Body of pancreas (tissue), 4 donors: ENCODE data around the gene GLIPR1L2. TPM values are rescaled to one million over a fixed set of nuclear protein-coding genes. Genes with fewer than 3 reads are reported as not detected.
"Not testable (repeated sequence)": the region's sequence is repeated elsewhere in the genome, so short reads cannot be mapped to it uniquely, and the experiment has no call there.

Experiments
- ATAC-seq: fragments of 150-250 bp; one replicate; pipeline ENCODE4 v1.9.1; 2016
- DNase-seq, 4 donors: peaks; one replicate each; pipeline ENCODE4 v3.0.0-alpha.2; 2019
- H3K27ac ChIP-seq, 4 donors: fragments of 200-600 bp; sonication (generic); 1 replicate in 3 of 4; 2 replicates in 1 of 4; pipeline versions ENCODE4 v1.5.1 to v1.6.1; 2016 to 2019; ENCODE audit warnings: mild to moderate bottlenecking in 1 of 4, mixed read lengths in 1 of 4, moderate library complexity in 1 of 4
- H3K27me3 ChIP-seq, 2 donors: fragments of 200-600 bp; sonication (generic); one replicate each; pipeline ENCODE4 v1.6.0; 2016; ENCODE audit warnings: mild to moderate bottlenecking in 1 of 2
- H3K36me3 ChIP-seq, 2 donors: fragments of 200-600 bp; sonication (generic); replicated peaks in 1 of 2; 2 replicates each; pipeline ENCODE4 v1.5.1; 2016; ENCODE audit warnings: low read depth in 2 of 2; ENCODE audit not compliant: insufficient read depth in 1 of 2
- H3K4me1 ChIP-seq: fragments of 200-600 bp; sonication (generic); one replicate; pipeline ENCODE4 v1.6.0; 2016
- H3K4me3 ChIP-seq, 2 donors: fragments of 200-600 bp; sonication (generic); 1 replicate in 1 of 2; 2 replicates in 1 of 2; pipeline ENCODE4 v1.5.1; 2016 to 2019
- H3K9me3 ChIP-seq, 3 donors: fragments of 200-600 bp; sonication (generic); 1 replicate in 2 of 3; 2 replicates in 1 of 3; pipeline ENCODE4 v1.5.1; 2016
- CTCF ChIP-seq, 7 experiments: fragments of 450-650 bp in 4 of 7; fragments of 200-600 bp in 3 of 7; sonication (generic) in 3 of 7; IDR thresholded peaks; one replicate each; pipeline ENCODE4 v1.5.1; 2016 to 2019; ENCODE audit warnings: antibody characterized with exemption in 7 of 7
- POLR2A ChIP-seq, 3 donors: fragments of 450-650 bp; IDR thresholded peaks; one replicate each; pipeline ENCODE4 v1.6.1; 2016; ENCODE audit warnings: antibody characterized with exemption in 3 of 3, mild to moderate bottlenecking in 2 of 3
- WGBS, 2 donors: methylation state at CpG; one replicate each; pipeline ENCODE4 v1.1.5; 2017; 5-methylcytosine and 5-hydroxymethylcytosine counted together
- intact Hi-C: fragments of 100-400 bp; cut with DNase I; formaldehyde crosslinking; loops from one replicate; pipeline ENCODE4 v1.15.1; 2023
- total RNA-seq, 2 donors: library from RNA; depleted of rRNA; stranded (reverse); fragments of >200 nt; gene quantifications; one replicate each; pipeline ENCODE4 v1.1.0, GENCODE V29; 2016

GLIPR1L2 gene
- total RNA-seq, 2 donors from 2014 or later = 1.6 TPM; not detected in 1

DNA sequence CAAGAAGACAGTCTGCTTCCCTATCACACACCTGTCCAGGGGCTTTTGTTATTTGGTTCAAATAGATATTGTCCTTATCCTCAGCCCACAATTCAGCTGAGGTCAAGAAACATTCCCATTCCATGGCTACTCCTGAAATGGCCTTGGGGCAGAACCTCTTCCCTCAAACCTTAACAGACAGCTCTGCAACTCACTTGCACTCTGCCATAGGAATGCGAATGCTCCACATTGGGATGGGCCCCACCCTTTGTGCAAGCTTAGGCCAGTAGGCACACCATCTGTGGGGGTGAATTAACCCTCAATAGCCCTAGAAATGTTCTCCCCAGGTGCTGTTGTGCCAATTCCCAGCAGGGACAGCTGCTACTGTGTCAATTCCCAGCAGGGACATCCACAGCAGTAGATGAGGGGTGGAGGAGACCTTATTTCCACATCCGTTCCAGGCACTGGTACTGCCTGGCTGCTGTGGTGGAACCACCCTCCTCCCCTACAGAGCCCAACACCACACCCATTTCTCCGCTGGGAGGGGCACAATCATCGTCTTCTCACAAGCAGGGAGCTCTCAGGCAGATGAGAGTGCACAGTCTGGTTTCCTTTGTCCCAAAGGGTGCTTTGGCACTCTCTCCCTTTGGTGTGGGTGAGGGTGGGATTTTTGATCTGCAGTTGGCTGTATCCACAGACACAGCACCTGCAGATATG is 47.3 kb downstream of the GLIPR1L2 start:
- no peak overlapping the region for H3K27ac ChIP-seq
- 39 to 66% methylated on average over 3 to 4 of the region's 4 CpGs for WGBS, 2 donors
- DNase-seq (no peak), ATAC-seq (no peak)
- no peaks in the 10 kb centered on the region for H3K4me1 ChIP-seq
- no peak overlapping the region for H3K4me3 ChIP-seq
- no peaks in the 10 kb centered on the region for H3K9me3 ChIP-seq
- TF ChIP-seq CTCF (IDR thresholded peaks at IDR 0.05) = no peak
- TF ChIP-seq POLR2A (IDR thresholded peaks at IDR 0.05) = no peak
- H3K27me3 ChIP-seq = no peaks in the 10 kb centered on the region
- intact Hi-C loops = no loop called here
- H3K36me3 ChIP-seq = no peaks in the 10 kb centered on the region

- Histone ChIP-seq H3K9me3 (no peaks in the 10 kb centered on the region), H3K4me1 (no peaks in the 10 kb centered on the region), H3K4me3 (no peak overlapping the region), H3K27me3 (no peaks in the 10 kb centered on the region), H3K27ac (no peak overlapping the region), H3K36me3 (no peaks in the 10 kb centered on the region)
- no peak for DNase-seq
- intact Hi-C loops = no loop called here
- 48 to 52% methylated on average over 2 of the region's 2 CpGs for WGBS, 2 donors
- TF ChIP-seq CTCF (IDR thresholded peaks at IDR 0.05) (no peak), POLR2A (IDR thresholded peaks at IDR 0.05) (no peak)
- ATAC-seq = no peak
Measured at GRCh38 chr12:75439048-75439447, 48.2 kb downstream of the GLIPR1L2 start.

DNA sequence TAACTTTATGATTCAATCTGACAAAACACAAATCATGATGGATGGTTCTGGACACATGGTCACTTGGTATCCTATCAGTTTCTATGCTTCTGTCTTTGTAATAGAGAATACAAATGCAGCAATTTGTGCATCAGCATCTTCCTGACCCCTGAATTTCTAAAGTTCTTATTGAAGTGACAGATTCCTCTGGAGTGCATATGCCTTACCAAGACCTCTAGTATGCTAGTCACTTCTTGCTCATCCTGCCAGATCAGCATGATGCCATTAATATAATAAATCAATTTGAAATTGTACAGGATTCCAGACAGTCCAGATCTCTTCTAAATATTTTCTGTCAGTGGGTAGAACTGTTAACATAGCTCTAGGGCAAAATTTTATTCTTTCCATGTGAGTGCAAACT is 49.0 kb downstream of the GLIPR1L2 start:
- ATAC-seq (no peak), DNase-seq (no peak)
- intact Hi-C loops = no loop called here
- no peak overlapping the region for H3K27ac ChIP-seq
- H3K36me3 ChIP-seq = no peaks in the 10 kb centered on the region
- H3K4me3 ChIP-seq = no peak overlapping the region
- TF ChIP-seq CTCF (IDR thresholded peaks at IDR 0.05) (no peak), POLR2A (IDR thresholded peaks at IDR 0.05) (no peak)
- no peaks in the 10 kb centered on the region for H3K4me1 ChIP-seq
- no peaks in the 10 kb centered on the region for H3K27me3 ChIP-seq
- no peaks in the 10 kb centered on the region for H3K9me3 ChIP-seq

GRCh38 chr12:75441687-75442449 is 51.0 kb downstream of the GLIPR1L2 start:
- H3K4me3 ChIP-seq, H3K36me3 ChIP-seq, H3K4me1 ChIP-seq, H3K27me3 ChIP-seq, ATAC-seq, H3K9me3 ChIP-seq, intact Hi-C loops, H3K27ac ChIP-seq, DNase-seq: not testable (repeated sequence)
- 65 to 90% methylated on average over 3 to 4 of the region's 4 CpGs for WGBS, 2 donors

- intact Hi-C loops, H3K36me3 ChIP-seq, H3K27ac ChIP-seq, DNase-seq, H3K4me3 ChIP-seq, ATAC-seq, H3K9me3 ChIP-seq, H3K4me1 ChIP-seq, H3K27me3 ChIP-seq: not testable (repeated sequence)
- WGBS, 2 donors = 6 to 29% methylated on average over 3 of the region's 3 CpGs
Measured at GRCh38 chr12:75442454-75442853, 51.6 kb downstream of the GLIPR1L2 start.
